WERI-Rb-1 (cell line): ENCODE results near the gene DEK.
A peak's percentile ranks its signal among the peaks of the same experiment; 100 is the strongest.
"Not testable (repeated sequence)": the region's sequence is repeated elsewhere in the genome, so short reads cannot be mapped to it uniquely, and the experiment has no call there.

Experiments used
- DNase-seq: peaks from one replicate; pipeline ENCODE4 v3.0.0-alpha.2; 2020
- H3K27ac ChIP-seq: fragments of 250-450 bp; sonication (Bioruptor Pico); 2 replicates; pipeline ENCODE4 v1.5.1; 2020; ENCODE audit warnings: mild to moderate bottlenecking, moderate library complexity
- H3K27me3 ChIP-seq: fragments of 250-450 bp; sonication (Bioruptor Pico); 2 replicates; pipeline ENCODE4 v1.5.1; 2021; ENCODE audit warnings: mild to moderate bottlenecking, low read depth, moderate library complexity; ENCODE audit not compliant: insufficient read depth, severe bottlenecking
- H3K36me3 ChIP-seq: fragments of 250-450 bp; sonication (Bioruptor Pico); 2 replicates; pipeline ENCODE4 v1.5.1; 2020; ENCODE audit warnings: mild to moderate bottlenecking, moderate library complexity
- H3K4me3 ChIP-seq: 2 replicates; pipeline ENCODE4 v1.5.1; 2011; ENCODE audit warnings: low read depth, mild to moderate bottlenecking, control low read depth, low read length
- H3K9me3 ChIP-seq: fragments of 250-450 bp; sonication (Bioruptor Pico); 2 replicates; pipeline ENCODE4 v1.5.1; 2021; ENCODE audit warnings: mild to moderate bottlenecking, moderate library complexity; ENCODE audit not compliant: severe bottlenecking
- CTCF ChIP-seq: IDR thresholded peaks from 2 replicates; pipeline ENCODE4 v1.5.1; 2011; ENCODE audit warnings: low read depth, mild to moderate bottlenecking, control low read depth, inconsistent platforms, low read length

The DEK gene

DNA sequence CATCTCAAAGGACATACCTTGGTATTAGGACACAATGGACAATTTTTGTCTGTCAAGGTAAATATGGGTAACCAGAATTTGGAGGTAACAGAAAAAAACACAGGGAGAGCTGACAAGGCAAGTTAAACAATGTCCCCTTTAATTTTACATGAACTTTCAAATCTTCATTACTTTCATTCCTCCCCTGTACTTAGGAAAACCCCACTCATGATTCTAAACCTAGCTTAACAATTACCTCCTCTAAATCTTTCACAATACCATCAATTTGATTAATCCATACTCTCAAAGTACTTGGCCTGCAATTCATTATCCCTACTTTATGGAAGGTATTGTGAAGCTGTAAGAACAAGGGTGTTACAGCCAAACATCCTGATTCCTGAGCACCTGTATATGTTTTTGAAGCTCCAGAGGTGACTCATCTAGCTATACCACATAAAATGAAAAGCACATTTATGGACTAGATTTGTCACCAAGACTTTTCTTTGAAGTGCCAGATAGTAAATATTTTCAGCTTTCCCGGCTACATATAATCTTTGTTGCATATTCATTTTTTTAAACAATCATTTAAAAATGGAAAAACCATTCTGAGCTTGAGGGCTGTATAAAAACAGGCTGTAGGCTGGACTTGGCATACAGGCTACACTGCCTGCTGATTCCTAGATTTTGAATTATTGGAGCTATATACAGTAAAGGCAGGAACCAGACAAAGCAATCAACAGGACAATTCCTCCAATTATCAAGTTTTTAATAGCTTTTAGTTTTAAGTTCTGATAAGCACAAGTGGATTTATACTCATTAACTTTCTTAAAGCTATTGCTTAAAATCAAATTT is 22.9 kb downstream of the DEK start:
- no peak for TF ChIP-seq CTCF
- no peak overlapping the region for H3K4me3 ChIP-seq
- peaks cover 99% of the 10 kb centered on the region for H3K36me3 ChIP-seq
- H3K9me3 ChIP-seq: no peaks in the 10 kb centered on the region
- DNase-seq: no peak
- no peaks in the 10 kb centered on the region for H3K27me3 ChIP-seq
- peak overlapping the region; percentile 11 for H3K27ac ChIP-seq

DNA sequence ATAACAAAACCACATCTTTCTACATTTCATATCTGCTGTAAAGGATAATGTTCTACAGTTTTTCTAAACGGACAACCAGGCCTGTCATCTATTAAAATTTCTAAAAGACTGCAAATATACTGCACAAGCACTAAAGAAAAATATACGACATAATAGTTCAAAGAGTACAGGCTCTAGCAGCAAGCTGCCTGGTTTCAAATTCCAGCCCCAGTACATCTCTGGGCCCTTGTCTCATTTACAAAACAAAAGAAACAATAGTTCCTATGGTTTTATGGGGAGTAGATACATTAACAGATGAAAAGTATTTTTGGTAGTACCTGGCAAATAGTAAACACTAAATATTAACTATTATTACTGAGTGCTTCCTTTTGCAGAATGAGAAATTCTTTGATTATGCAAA is 24.1 kb downstream of the DEK start:
- no peaks in the 10 kb centered on the region for H3K9me3 ChIP-seq
- H3K36me3 ChIP-seq: peaks cover 99% of the 10 kb centered on the region
- no peak for TF ChIP-seq CTCF
- no peak overlapping the region for H3K27ac ChIP-seq
- no peak for DNase-seq
- no peaks in the 10 kb centered on the region for H3K27me3 ChIP-seq
- H3K4me3 ChIP-seq: no peak overlapping the region

- H3K4me3 ChIP-seq: no peak overlapping the region
- peaks cover 3% of the 10 kb centered on the region for H3K9me3 ChIP-seq
- no peaks in the 10 kb centered on the region for H3K27me3 ChIP-seq
- H3K27ac ChIP-seq: no peak overlapping the region
- TF ChIP-seq CTCF: no peak
- H3K36me3 ChIP-seq: peaks cover 96% of the 10 kb centered on the region
- no peak for DNase-seq
Observed at GRCh38 chr6:18237167-18237566, 27.2 kb downstream of the DEK start.

GRCh38 chr6:18235524-18235923 is 28.8 kb downstream of the DEK start:
- TF ChIP-seq CTCF: no peak
- no peak overlapping the region for H3K4me3 ChIP-seq
- no peak for DNase-seq
- peaks cover 94% of the 10 kb centered on the region for H3K36me3 ChIP-seq
- no peak overlapping the region for H3K27ac ChIP-seq
- peaks cover 9% of the 10 kb centered on the region for H3K9me3 ChIP-seq
- H3K27me3 ChIP-seq: no peaks in the 10 kb centered on the region

GRCh38 chr6:18234564-18234963 is 29.8 kb downstream of the DEK start:
- Histone ChIP-seq H3K9me3 (peaks cover 14% of the 10 kb centered on the region), H3K27ac (no peak overlapping the region), H3K4me3 (no peak overlapping the region), H3K27me3 (no peaks in the 10 kb centered on the region), H3K36me3 (peaks cover 94% of the 10 kb centered on the region)
- no peak for TF ChIP-seq CTCF
- DNase-seq: no peak

DNA sequence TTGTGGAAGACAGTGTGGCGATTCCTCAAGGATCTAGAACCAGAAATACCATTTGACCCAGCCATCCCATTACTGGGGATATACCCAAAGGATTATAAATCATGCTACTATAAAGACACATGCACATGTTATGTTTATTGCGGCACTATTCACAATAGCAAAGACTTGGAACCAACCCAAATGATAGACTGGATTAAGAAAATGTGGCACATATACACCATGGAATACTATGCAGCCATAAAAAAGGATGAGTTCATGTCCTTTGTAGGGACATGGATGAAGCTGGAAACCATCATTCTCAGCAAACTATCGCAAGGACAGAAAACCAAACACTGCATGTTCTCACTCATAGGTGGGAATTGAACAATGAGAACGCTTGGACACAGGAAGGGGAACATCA is 30.6 kb downstream of the DEK start:
- Histone ChIP-seq H3K36me3 (peaks cover 94% of the 10 kb centered on the region), H3K9me3 (peaks cover 15% of the 10 kb centered on the region)
- not testable (repeated sequence) for DNase-seq, H3K4me3 ChIP-seq, H3K27me3 ChIP-seq, H3K27ac ChIP-seq

- DNase-seq, H3K27me3 ChIP-seq, H3K4me3 ChIP-seq, H3K27ac ChIP-seq: not testable (repeated sequence)
- Histone ChIP-seq H3K36me3 (peaks cover 95% of the 10 kb centered on the region), H3K9me3 (peaks cover 18% of the 10 kb centered on the region)
Observed at GRCh38 chr6:18231856-18232255, 32.5 kb downstream of the DEK start.

GRCh38 chr6:18228590-18228989 is 35.7 kb downstream of the DEK start:
- Histone ChIP-seq H3K9me3 (peaks cover 18% of the 10 kb centered on the region), H3K36me3 (peaks cover 96% of the 10 kb centered on the region)
- not testable (repeated sequence) for H3K27ac ChIP-seq, H3K4me3 ChIP-seq, H3K27me3 ChIP-seq, DNase-seq

DNA sequence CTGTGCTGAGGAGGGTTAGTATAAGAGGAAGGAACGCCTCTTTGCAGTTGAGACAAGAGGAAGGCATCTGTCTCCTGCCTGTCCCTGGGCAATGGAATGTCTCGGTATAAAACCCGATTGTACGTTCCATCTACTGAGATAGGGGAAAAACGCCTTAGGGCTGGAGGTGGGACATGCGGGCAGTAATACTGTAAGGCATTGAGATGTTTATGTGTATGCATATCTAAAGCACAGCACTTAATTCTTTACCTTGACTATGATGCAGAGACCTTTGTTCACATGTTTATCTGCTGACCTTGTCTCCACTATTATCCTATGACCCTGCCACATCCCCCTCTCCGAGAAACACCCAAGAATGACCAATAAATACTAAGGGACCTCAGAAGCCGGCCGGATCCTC is 37.2 kb downstream of the DEK start:
- Histone ChIP-seq H3K9me3 (peaks cover 16% of the 10 kb centered on the region), H3K27ac (peak overlapping the region; percentile 13), H3K36me3 (peaks cover 95% of the 10 kb centered on the region)
- not testable (repeated sequence) for H3K27me3 ChIP-seq, DNase-seq, H3K4me3 ChIP-seq
